ENCODE data around the gene WWTR1. TPM values are rescaled to one million over a fixed set of nuclear protein-coding genes. Genes with fewer than 3 reads are reported as not detected.

The WWTR1 gene
- 31.9 to 93.4 TPM (median 77.3 TPM) in 3 replicates for polyA plus RNA-seq
- polyA plus RNA-seq (2011; ENCODE audit: low read depth): 13.9 TPM
- 48.1 and 73.9 TPM in 2 replicates for polyA plus RNA-seq (2011; cell fraction: cytosol; rRNA removed)
- 68.1 and 79.7 TPM in 2 replicates for polyA plus RNA-seq (2011; cell fraction: nucleus; rRNA removed)
- 22.1 and 51.6 TPM in 2 replicates for polyA plus RNA-seq (2012; ENCODE audit: low replicate concordance)
- 60.8 to 125 TPM (median 104 TPM) in 3 replicates for polyA minus RNA-seq
- polyA minus RNA-seq (2011; cell fraction: cytosol; rRNA and poly(A)+ RNA removed): 55.6 TPM
- 32.2 and 71.4 TPM in 2 replicates for polyA minus RNA-seq (2011; cell fraction: nucleus; rRNA and poly(A)+ RNA removed)

- dilution Hi-C loops (cut with MboI; ENCODE audit: extremely low pct_ligation_motif_present, low sequenced_read_pairs): no loop called here
- Histone ChIP-seq H3K4me2 (ENCODE audit: control insufficient read depth, extremely low read depth, insufficient read depth, low read depth, low read length) (peak within 1 kb of the TSS; percentile 97), H3K79me2 (ENCODE audit: control insufficient read depth, insufficient read depth, low read length) (peaks cover 42% of the 10 kb centered on the region), H3K27ac (ENCODE audit: control insufficient read depth, insufficient read depth, low read length) (peak within 1 kb of the TSS; percentile 88), H4K20me1 (ENCODE audit: control insufficient read depth, extremely low read depth, insufficient read depth, low read length) (no peaks in the 10 kb centered on the region), H3K4me3 (ENCODE audit: control insufficient read depth in 2 of 3, extremely low read depth in 1 of 3, insufficient read depth in 2 of 3, low read depth in 1 of 3, low read length in 3 of 3) (peak within 1 kb of the TSS; percentile 63 to 88 (median 83)), H3K27me3 (ENCODE audit: control insufficient read depth, extremely low read depth, insufficient read depth, low read length) (no peaks in the 10 kb centered on the region), H3K9ac (ENCODE audit: control insufficient read depth, extremely low read depth, insufficient read depth, low read length) (peak within 1 kb of the TSS; percentile 92), H3K9me3 (ENCODE audit: control insufficient read depth, low read depth, low read length) (no peaks in the 10 kb centered on the region), H3K9me1 (ENCODE audit: control insufficient read depth, extremely low read depth, insufficient read depth, low read length) (no peaks in the 10 kb centered on the region), H3K36me3 (ENCODE audit: control insufficient read depth in 2 of 2, extremely low read depth in 1 of 2, insufficient read depth in 2 of 2, low read length in 2 of 2) (no peaks in the 10 kb centered on the region), H3K4me1 (ENCODE audit: control insufficient read depth, extremely low read depth, insufficient read depth, low read length) (peaks cover 35% of the 10 kb centered on the region), H2AFZ (ENCODE audit: control insufficient read depth, low read length) (peak within 1 kb of the TSS; percentile 77)
- TF ChIP-seq CTCF (optimal IDR thresholded peaks at IDR 0.05 in 1 of 3, IDR thresholded peaks at IDR 0.05 in 1 of 3, conservative IDR thresholded peaks at IDR 0.05 in 1 of 3; ENCODE audit: extremely low read depth in 1 of 3, insufficient read depth in 2 of 3, low read length in 3 of 3): peak in 1 of 3 experiments; percentile 35
- TF ChIP-seq EZH2 (IDR thresholded peaks at IDR 0.05; ENCODE audit: low read length): no peak
- DNase-seq (ENCODE audit: low read depth, low spot score) (no peak), FAIRE-seq (no peak)
These were observed at the start of gene WWTR1 for GRCh38 chr3:149657926-149658743. WWTR1 (minus strand) TSS chr3:149658025; CDS start chr3:149657306, 719 bp downstream.

GRCh38 chr3:149706905-149707304 is 49.1 kb upstream of the WWTR1 start:
- H3K36me3 ChIP-seq (ENCODE audit: control insufficient read depth in 2 of 2, extremely low read depth in 1 of 2, insufficient read depth in 2 of 2, low read length in 2 of 2): peaks cover 0 to 2% of the 10 kb centered on the region in 2 experiments

More at GRCh38 chr3:149706905-149707304, 49.1 kb upstream of the WWTR1 start:
- no peaks in the 10 kb centered on the region for H4K20me1 ChIP-seq (ENCODE audit: control insufficient read depth, extremely low read depth, insufficient read depth, low read length)
- no peak overlapping the region for H3K4me3 ChIP-seq (ENCODE audit: control insufficient read depth in 2 of 3, extremely low read depth in 1 of 3, insufficient read depth in 2 of 3, low read depth in 1 of 3, low read length in 3 of 3)
- no peak for DNase-seq (ENCODE audit: low read depth, low spot score)
- dilution Hi-C loops (cut with MboI; ENCODE audit: extremely low pct_ligation_motif_present, low sequenced_read_pairs): no loop called here
- no peak overlapping the region for H3K4me2 ChIP-seq (ENCODE audit: control insufficient read depth, extremely low read depth, insufficient read depth, low read depth, low read length)
- TF ChIP-seq EZH2 (IDR thresholded peaks at IDR 0.05; ENCODE audit: low read length) (no peak), CTCF (optimal IDR thresholded peaks at IDR 0.05 in 1 of 3, IDR thresholded peaks at IDR 0.05 in 1 of 3, conservative IDR thresholded peaks at IDR 0.05 in 1 of 3; ENCODE audit: extremely low read depth in 1 of 3, insufficient read depth in 2 of 3, low read length in 3 of 3) (no peak)
- H3K27me3 ChIP-seq (ENCODE audit: control insufficient read depth, extremely low read depth, insufficient read depth, low read length): no peaks in the 10 kb centered on the region
- no peaks in the 10 kb centered on the region for H3K4me1 ChIP-seq (ENCODE audit: control insufficient read depth, extremely low read depth, insufficient read depth, low read length)
- no peak overlapping the region for H2AFZ ChIP-seq (ENCODE audit: control insufficient read depth, low read length)
- H3K9ac ChIP-seq (ENCODE audit: control insufficient read depth, extremely low read depth, insufficient read depth, low read length): no peak overlapping the region
- no peaks in the 10 kb centered on the region for H3K9me1 ChIP-seq (ENCODE audit: control insufficient read depth, extremely low read depth, insufficient read depth, low read length)
- no peaks in the 10 kb centered on the region for H3K9me3 ChIP-seq (ENCODE audit: control insufficient read depth, low read depth, low read length)
- no peak overlapping the region for H3K27ac ChIP-seq (ENCODE audit: control insufficient read depth, insufficient read depth, low read length)
- H3K79me2 ChIP-seq (ENCODE audit: control insufficient read depth, insufficient read depth, low read length): no peaks in the 10 kb centered on the region
- FAIRE-seq: no peak
